Measurements from ENCODE around the gene MYO16.

Gene MYO16

DNA sequence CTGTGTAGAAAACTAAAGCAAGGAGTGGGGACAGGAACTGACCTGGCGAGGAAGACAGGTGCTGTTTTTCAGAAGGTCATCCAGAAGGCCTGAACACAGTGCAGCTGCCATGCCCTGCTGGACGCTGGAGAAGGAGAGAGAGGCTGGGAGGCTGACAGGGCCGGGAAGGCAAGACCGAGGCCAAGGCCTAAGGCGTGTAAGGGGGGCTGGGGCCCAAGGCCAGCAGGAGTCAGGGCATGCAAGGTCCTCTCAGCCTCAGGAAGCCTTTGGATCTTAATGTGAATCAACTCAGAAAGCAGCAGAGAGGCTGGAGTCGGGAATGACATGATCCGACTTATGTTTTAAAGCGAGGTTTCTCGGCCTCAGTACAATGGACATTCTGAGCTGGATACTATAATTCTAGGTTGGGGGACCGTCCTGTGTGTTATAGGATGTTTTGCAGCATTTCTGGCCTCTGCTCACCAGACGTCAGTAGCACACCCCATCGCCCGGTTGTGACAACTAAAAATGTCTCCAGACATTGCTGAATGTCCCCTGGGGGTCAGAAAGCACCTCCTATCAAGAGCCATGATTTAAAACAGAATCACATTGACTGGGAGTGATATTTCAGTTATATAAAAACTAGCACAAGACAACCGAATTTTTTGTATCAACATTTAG lies 530.4 kb downstream of the MYO16 start:
- DNase-seq, result no peak

DNA sequence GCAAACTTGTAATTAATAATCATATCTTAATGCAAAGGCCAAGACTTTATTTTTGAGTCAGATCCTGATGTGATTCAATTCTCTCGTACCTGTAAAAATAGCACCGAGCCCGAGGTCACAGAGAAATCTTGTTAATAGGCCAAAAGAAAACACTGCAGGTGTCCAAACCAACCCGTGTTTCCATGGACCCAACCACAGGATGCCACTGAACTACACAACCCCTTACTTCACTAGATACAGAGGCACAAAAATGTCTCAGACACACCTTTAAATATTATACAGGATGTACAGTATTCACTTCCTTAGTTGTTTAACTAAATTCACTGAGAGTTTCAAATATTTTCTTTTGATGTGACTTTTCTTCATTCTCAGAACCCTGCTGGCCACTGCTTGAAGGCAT lies 530.9 kb downstream of the MYO16 start:
- DNase-seq, result no peak

DNA sequence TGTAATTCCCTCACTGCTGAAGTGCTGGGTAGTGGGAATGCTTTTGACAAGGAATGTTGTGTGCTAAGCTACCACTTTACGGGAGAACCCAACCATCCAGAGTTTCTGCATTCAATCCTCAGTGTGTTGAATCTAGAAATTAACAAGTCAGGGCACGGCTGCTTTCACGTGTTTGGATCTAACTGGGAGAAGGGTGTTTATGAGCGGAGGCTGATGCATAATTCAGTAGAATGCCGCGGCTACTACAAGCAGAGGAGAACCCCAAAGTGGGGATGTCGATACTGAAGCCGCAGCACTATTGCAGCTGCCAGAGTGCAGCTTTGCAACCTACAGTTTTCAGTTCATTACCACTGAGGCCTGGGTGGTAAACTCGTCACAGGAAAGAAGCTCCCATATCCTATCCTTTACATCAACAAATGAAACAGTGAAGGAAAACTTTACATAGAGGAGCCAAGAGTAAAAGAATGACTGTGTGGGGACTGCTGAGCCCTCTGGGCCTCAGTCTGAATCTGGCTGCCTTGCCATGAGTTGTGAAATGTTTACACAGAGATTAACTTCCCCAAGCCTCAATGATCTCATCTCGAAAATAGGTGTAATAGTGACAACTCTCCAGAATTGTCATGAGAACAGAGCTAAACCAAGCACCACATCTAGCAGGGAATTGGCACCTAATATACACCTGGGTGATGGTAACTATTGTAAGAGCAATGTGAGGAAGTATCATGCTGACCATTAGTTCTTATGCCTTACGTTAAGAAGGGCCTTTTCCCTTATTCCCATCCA lies 531.7 kb downstream of the MYO16 start:
- DNase-seq, result no peak

DNA sequence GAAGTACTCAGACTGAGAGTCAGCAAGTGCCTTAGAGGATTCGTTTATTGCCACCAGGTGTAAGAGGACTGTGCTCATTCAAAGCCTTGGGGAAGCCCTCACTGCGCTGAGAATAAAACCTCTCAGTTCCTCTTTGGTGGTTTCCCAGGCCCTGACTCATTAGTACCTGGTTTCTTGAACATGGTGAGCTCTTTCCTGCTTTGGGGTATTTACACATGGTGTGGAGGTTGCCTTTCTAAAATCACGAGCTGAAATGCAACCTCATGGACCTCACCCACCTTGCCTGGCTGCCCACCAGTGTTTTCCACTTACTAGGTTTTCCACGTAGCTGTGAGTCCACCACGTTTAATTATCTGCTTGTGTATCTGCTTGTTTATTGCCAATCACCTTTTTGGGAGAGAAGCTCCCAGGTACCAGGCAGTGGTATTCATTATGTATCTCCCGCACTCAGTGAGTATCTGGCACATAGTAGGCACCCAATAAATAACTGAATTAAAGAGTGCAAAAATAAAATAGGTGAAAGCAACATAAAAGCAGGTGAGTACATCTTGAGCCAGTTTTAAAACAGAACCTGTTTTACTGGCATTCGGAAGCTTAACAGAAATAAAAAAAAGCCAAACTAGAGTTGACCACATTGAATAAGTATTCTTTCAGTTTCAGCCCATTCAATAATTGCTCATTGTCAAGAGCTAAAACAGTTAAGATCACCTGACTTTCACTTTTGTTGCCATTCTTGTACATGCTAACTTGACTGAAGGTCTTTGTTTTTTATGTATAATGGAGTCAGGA lies 533.0 kb downstream of the MYO16 start:
- no peak for DNase-seq

DNA sequence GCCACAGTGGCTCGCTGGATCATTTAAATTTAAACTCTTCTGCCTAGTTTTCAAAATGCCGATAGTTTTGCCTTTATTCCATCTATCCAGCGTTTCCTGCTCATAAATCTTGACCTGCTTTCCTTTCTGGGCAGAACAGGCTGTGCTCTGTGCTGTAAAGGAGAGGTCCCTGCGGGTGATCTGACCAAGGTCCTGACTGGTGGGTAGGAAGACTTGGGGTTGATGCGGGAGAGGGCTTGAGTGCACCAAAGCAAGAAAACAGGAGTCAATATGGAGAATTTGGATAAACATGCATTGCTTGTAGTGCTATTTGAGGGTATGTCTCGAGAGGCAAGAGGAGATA lies 533.6 kb downstream of the MYO16 start:
- no peak for DNase-seq

DNA sequence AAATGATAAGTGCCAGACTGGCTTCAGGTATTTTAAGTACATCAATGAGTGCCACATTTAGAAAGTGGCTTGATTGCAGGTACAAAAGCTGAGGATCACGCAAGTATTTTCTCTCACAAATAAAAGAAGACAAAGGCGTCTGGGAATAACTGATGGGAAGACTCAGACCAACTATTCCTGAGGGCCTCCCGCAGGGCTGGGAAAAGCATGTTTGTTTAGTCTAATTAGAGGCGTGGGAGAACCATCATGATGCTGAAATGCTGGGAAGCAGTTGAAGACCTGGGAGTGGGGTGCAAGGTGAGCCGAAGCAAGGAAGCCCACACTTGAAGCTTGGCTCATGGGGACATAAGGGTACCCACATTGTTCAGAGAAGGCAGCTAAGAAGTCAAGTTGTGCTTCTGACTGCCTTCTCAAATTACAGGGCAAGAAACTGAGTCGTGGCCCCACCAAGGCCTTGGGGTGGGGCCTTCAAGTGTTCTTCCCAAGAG lies 536.0 kb downstream of the MYO16 start:
- DNase-seq, result no peak

DNA sequence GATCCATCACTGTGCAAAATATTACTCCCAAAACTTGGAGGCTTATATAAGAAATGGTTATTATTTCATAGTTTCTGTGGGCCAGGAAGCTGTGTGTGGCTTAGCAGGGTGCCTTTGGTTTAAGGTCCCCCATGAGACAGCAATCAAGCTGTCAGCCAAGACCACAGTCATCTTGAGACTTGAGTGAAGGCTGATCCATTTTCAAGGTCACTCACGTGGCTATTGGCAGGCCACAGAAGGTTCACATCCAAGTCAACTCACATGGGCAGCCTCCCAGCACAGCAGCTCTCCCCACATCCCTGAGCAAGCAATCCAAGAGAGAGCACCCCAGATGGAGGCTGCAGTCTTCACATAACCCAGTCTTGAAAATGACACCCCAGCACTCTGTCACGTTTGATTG lies 537.4 kb downstream of the MYO16 start:
- DNase-seq, result no peak

DNA sequence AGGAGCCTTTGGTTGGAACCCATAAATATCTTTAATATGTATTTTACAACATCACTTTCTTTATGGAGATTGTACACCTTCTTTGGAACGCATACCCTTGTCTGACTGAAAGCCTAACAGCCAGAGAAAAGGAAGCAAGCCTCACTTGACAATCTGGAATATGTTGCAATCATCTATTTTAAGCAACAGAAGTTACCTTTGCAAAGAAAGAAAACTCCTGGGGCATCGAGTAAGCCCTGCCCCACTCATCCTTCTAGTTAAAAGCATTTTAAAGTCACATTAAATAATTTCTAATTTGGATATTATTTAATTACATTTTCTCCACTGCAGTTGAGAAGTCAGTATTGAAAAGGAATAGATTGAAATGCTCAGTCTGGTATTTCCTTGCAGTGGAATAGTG lies 542.7 kb downstream of the MYO16 start:
- DNase-seq, result no peak

DNA sequence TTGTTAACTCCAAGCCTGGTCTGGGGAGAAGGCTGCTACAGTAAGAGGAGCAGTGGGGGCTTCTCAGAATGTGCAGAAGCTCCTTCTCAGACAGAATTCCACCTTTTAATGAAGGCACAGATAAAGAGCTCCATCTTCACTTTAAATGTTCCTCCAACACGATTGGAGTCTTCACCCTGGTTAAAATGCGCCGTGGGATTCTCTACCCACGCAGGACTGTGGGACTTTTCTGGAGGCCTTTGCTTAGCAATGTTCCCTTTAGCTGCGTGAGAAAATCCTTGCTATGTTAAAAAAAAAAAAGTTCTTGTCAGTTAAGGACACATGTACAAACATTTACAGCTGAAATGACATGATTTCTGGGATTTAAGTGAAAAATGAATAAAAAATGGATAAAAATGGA lies 546.3 kb downstream of the MYO16 start:
- no peak for DNase-seq

DNA sequence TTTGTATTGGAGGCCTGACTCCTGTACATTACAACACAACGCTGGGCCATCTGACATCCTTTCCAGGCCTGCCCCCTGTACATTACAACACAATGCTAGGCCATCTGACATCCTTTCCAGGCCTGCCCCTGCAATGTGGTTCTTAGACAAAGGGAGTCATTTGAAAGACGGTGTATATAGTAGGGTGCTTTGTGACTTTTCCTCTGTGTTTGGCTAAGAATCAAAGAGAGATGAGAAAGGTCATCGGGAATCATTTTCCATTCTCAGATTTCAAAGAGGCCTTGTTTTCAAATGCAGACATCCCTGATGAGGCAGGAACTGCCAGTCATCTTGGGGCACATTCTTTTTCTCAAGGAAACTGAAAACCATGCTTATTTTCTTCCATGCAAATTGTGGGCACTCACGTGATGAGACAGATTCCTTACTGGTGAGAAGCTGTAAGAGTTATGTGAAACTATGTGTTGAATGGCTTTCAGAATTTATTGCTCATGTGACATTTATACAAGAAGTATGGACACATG lies 551.6 kb downstream of the MYO16 start:
- DNase-seq, result no peak

DNA sequence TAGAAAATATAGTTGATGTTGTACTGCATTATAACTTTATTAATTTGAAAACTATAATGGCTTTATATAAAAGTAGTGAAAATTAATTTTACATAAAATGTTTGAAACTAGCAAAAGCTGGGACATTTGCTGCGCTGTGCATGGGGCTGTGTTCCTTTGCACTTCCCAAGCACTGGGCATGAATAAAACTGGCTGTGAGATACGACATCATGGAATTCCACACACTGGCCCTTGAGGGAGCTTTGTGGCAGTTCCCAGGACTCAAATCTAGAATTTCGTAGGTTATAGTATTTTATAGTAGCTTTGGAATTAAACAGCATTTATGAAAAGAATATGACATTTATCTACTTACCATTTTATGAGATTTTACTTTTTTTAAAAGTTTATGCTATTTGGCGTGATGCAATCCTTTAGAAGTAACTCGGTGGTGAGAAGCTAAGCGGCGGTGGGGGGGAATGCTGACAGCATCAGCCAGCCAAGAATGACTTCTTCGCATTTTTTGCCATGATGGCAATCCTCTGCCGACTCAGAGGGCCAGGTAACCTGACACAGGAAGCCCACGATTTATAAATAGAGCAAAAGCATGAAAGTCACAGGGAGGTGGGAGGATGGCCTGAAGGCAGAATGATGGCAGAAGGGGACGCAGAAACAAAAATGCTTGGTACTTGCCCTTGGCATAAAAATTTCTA lies 553.5 kb downstream of the MYO16 start:
- no peak for DNase-seq

DNA sequence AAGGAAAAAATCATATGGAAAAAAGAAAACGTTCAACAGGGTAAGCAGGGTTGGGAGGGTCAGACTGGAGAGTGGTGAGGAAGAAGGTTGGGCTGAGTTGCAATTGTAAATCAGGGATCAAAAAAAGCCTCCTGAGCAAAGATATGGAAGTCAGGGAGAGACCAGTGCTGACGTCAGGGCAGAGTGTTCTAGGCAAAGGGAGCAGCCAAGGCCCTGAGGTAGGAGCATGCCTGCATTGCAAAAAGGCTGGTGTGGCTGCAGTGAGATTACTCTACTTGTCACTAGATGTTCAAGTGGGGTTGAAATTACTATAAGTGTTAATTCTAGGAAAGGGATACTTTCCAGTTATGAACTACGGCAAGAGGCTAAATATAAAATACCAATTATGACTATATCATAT lies 562.0 kb downstream of the MYO16 start:
- no peak for DNase-seq

DNA sequence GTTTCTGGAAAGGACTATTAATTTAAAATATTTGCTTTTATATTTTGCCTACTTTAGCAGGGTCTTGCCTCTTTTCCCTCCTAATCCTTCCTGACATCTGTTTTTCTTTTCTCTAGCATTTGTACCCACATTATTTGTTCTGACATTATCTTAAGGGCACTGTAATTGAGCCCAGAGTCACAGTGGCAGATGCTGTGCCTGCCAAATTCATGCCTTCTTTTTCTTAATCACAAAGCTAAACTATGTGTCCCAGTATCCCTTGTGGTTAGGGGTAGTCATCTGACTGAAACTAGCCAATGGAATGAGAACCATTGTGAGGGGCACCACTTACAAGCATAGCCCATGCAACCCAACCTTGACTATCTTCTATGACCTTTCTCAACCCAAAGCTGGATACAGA lies 562.9 kb downstream of the MYO16 start:
- no peak for DNase-seq

DNA sequence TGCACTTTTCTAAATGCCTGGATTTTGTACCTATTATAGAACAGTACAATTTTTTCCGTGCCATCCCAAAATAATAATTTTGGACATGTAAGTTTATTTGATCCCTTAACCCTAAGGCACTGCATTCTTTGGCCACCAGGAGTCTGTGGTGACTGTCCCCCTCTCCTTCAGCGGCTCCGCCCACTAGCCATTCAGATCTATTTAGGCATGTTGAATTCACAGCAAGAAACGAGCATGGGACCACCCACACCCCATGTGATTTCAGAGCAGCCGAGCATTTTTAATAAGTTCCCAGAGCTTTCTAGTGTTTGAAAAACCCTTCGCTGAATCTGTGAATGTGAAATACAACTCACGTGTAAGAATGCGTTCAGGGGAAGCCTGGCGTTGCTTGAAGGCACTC lies 567.5 kb downstream of the MYO16 start:
- no peak for DNase-seq

DNA sequence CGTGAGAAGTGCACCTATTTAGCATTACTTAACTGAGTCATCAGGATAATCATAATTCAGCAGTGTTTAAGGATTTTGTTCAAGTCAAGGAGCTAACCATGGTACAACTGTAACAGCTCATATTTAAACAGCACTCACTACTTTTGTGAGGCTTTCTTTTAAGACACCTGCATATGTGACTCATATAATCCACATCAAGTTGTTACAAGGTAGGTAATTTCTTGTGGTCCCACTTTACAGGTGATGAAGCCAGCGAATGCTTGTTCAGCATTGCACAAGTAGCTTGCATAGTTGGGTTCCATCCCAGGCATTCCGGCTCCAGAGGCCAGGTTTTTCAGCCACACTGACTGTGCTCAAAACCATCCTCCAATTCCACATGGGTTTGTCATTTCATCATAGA lies 569.2 kb downstream of the MYO16 start:
- DNase-seq, result no peak

DNA sequence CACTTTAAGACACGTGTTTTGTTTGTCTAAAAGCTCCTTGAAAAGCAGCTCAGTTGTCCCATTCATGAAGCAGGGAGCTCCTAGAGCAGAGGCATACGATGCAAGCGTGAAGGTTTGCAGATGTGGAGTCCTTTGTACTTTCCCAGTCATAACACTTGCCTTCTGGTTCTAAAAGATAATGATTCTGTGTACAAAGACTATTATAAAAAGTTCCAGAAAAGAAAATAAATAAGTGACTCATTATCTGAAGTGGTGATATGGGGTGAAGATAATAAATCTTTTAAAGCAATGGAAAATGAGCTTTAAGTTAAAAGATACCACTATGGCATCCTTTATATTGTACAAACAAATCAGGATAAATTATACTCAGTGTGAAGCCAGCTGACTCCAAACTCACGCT lies 569.9 kb downstream of the MYO16 start:
- no peak for DNase-seq

DNA sequence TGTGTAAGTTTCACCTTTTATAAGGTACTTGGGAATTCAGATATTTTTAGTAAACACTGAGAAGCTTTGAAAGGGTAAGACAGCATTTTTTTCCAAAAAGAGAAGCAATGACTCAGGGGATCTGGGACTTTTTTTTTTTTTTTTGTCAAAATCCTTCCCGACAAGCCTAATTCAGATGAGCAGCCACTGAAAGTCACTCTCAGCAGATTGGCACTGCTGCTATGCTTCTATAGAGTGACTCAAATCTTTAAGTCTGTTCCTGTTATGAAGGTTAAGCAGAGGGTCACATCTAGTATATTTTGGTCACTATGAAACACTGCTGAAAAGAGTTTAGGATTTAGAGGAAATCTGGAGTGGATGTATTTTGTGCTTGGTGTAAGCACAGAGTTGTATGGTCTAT lies 571.1 kb downstream of the MYO16 start:
- no peak for DNase-seq

DNA sequence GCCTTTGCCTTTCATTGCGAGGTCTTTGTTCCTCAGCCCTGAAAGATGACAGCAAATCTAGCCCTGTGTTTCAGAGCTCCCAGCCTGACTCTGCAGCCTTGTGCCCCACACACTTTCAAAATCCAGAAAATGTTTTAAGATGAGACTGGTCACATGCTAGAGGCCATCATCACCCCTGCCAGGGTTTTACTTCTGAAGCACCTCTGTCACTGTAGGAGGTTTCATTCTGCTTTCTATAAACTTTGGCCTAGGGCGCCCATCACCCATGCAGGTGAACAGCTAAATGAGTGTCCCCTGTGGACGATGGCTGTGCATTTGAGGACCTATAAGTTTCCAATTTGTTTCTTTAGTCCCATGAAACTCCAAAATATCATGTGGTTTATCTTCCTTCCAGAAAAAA lies 574.2 kb downstream of the MYO16 start:
- DNase-seq, result no peak

DNA sequence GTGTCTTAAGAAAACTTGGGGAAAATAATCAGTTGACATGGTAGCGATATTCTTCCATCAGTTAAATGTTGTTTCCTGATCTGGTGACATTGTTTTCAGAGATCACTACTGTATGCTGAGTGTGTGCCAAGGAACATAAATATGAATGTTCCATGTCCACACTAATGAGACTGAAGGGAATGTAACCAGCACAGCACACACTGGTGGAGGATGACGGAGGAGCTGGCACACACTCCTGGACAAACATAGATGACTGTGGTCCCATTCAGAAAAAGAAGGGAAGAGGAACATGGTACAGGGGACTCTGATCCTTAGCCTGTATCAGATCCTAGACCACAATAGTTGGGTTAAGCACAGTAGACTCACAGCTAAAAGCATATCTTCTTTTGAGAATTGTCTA lies 574.8 kb downstream of the MYO16 start:
- no peak for DNase-seq

DNA sequence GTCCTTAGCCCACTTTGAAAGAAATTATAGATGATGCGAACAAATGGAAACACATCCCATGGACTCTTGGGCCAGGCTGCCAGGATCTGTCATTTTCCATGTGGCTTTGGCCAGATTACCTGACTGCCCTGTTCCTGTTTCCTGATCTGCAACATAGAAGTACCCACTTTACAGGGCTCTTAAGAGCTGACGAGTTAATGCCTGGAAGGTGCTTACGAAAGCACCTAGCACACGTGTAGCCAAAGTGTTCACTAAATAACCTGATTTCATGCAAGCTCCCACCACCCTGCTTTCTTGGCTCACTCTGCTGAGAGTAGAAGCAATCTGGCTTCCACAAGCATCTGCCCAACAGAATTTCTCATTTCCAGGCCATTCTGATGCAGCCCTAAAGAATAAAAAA lies 575.2 kb downstream of the MYO16 start:
- DNase-seq, result no peak

DNA sequence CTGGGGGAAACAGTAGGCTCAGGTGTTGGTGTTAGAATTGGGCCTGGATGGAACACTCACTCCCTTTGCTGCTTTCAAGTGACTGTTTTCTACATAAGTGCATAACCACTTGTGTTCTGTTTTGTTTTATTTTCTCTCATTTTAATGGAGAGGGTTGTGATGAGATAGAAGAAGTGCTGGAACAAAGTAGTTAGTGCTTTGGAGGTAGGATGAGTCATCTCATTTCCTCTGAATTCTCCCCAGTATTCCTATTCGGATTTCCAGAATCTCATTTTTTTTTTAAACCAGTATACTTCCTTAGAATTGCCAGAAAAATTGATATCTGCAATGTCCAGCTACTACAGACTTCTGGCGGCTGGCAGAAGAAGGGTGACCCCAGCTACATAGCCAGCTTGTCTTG lies 575.9 kb downstream of the MYO16 start:
- DNase-seq, result no peak

DNA sequence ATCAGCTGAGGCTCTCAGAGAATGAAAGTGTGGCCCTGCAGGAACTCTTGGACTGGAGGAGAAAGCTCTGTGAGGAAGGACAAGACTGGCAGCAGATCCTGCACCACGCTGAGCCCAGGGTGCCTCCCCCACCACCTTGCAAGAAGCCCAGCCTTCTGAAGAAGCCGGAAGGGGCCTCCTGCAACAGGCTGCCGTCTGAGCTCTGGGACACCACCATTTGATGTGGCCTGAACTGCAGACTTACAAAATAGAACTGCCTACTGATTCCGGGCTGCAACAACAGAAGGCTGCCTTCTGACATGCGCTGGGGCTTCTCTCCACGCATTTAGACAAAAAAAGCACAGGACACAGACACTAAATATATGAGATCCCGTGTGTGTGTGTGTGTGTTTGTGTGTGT lies 577.2 kb downstream of the MYO16 start:
- no peak for DNase-seq

DNA sequence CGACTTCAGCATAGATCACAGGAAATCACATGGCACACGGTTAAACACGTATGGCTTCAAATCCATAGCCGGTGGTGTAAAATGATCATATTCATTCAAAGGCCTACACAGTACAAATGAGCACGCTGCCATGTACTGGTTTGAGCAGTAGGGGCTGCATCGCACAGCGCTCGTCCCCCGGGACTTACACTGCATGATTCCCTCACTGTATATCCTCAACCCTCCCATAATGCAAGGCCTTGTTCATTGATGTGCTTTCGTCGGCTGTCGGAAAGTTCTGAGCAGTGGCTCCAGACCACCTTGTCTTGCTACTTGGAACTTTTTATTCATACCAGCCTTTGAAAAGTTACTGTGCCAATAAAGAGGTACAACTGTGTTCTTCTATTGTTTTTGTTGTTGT lies 578.2 kb downstream of the MYO16 start:
- DNase-seq, result no peak
